Omental fat pad (tissue), 4 donors: ENCODE measurements around the gene TBXAS1. TPM values are rescaled to one million over a fixed set of nuclear protein-coding genes. Genes with fewer than 3 reads are reported as not detected.

Experiments
- ATAC-seq: fragments of 150-250 bp; one replicate; pipeline ENCODE4 v1.9.1; 2016; ENCODE audit warnings: mild to moderate bottlenecking, moderate library complexity; ENCODE audit not compliant: low FRiP score
- DNase-seq: peaks from one replicate; pipeline ENCODE4 v3.0.0-alpha.2; 2019; ENCODE audit warnings: low spot score
- CTCF ChIP-seq, 3 donors: fragments of 450-650 bp; IDR thresholded peaks; one replicate each; pipeline ENCODE4 v1.5.1; 2016 to 2017; ENCODE audit warnings: antibody characterized with exemption in 3 of 3, mild to moderate bottlenecking in 3 of 3, moderate library complexity in 2 of 3
- total RNA-seq, 4 donors: library from RNA; depleted of rRNA; stranded (reverse); fragments of >200 nt; gene quantifications; one replicate each; pipeline ENCODE4 v1.1.0, GENCODE V29; 2016

Gene TBXAS1
- total RNA-seq, 4 donors from 2014 or later: 22.2 to 63.4 (median 48.6) TPM

GRCh38 chr7:139846297-139846696 is 17.2 kb downstream of the TBXAS1 start:
- DNase-seq (no peak), ATAC-seq (no peak)
- no peak for TF ChIP-seq CTCF (IDR thresholded peaks at IDR 0.05)

GRCh38 chr7:139848274-139848673 is 19.2 kb downstream of the TBXAS1 start:
- TF ChIP-seq CTCF (IDR thresholded peaks at IDR 0.05): no peak
- ATAC-seq: no peak
- no peak for DNase-seq

GRCh38 chr7:139850906-139851305 is 21.8 kb downstream of the TBXAS1 start:
- ATAC-seq (no peak), DNase-seq (no peak)
- TF ChIP-seq CTCF (IDR thresholded peaks at IDR 0.05): no peak

- DNase-seq: no peak
Observed at GRCh38 chr7:139851770-139852481, 22.9 kb downstream of the TBXAS1 start.

GRCh38 chr7:139852482-139852845 is 23.4 kb downstream of the TBXAS1 start:
- ATAC-seq: no peak
- no peak for TF ChIP-seq CTCF (IDR thresholded peaks at IDR 0.05)
- no peak for DNase-seq

More at GRCh38 chr7:139851770-139852481, 22.9 kb downstream of the TBXAS1 start:
- ATAC-seq: no peak
- no peak for TF ChIP-seq CTCF (IDR thresholded peaks at IDR 0.05)

GRCh38 chr7:139853506-139854123 is 24.6 kb downstream of the TBXAS1 start:
- no peak for DNase-seq
- TF ChIP-seq CTCF (IDR thresholded peaks at IDR 0.05): no peak
- ATAC-seq: no peak

GRCh38 chr7:139854124-139854511 is 25.1 kb downstream of the TBXAS1 start:
- no peak for ATAC-seq
- DNase-seq: peak; percentile 42
- no peak for TF ChIP-seq CTCF (IDR thresholded peaks at IDR 0.05)
